Chondrocyte (in vitro differentiated cells): Measurements from ENCODE around the gene DNAJC3. TPM values are rescaled to one million over a fixed set of nuclear protein-coding genes. Genes with fewer than 3 reads are reported as not detected.

ENCODE experiments used
- DNase-seq: peaks from one replicate; pipeline ENCODE4 v3.0.0; 2021; ENCODE audit warnings: mixed read lengths, low spot score
- H3K27ac Mint-ChIP-seq: one replicate; pipeline ENCODE4 v1.8.0; 2021; ENCODE audit warnings: mild to moderate bottlenecking, moderate library complexity, mixed read lengths; ENCODE audit not compliant: unreplicated experiment
- H3K27me3 Mint-ChIP-seq: 2 replicates; pipeline ENCODE4 v1.8.0; 2021; ENCODE audit warnings: low read depth, mixed read lengths
- H3K36me3 Mint-ChIP-seq: 2 replicates; pipeline ENCODE4 v1.8.0; 2021; ENCODE audit warnings: low read depth, mixed read lengths
- H3K4me1 Mint-ChIP-seq: 2 replicates; pipeline ENCODE4 v1.8.0; 2021; ENCODE audit warnings: low read depth, mild to moderate bottlenecking, mixed read lengths
- H3K4me3 Mint-ChIP-seq: one replicate; pipeline ENCODE4 v1.8.0; 2021; ENCODE audit warnings: mild to moderate bottlenecking, moderate library complexity, mixed read lengths; ENCODE audit not compliant: unreplicated experiment
- H3K9me3 Mint-ChIP-seq: 2 replicates; pipeline ENCODE4 v1.8.0; 2021; ENCODE audit warnings: low read depth, mixed read lengths
- CTCF ChIP-seq: fragments of 200-600 bp; sonication (generic); IDR thresholded peaks from 2 replicates; pipeline ENCODE4 v1.5.0; 2021; ENCODE audit warnings: antibody characterized with exemption, mild to moderate bottlenecking, moderate library complexity
- total RNA-seq: library from RNA; stranded (reverse); gene quantifications from 3 replicates; pipeline ENCODE4 v1.2.1, GENCODE V29; 2021

The DNAJC3 gene
- total RNA-seq, 1 donor from 2014 or later, result 53.9 TPM

DNA sequence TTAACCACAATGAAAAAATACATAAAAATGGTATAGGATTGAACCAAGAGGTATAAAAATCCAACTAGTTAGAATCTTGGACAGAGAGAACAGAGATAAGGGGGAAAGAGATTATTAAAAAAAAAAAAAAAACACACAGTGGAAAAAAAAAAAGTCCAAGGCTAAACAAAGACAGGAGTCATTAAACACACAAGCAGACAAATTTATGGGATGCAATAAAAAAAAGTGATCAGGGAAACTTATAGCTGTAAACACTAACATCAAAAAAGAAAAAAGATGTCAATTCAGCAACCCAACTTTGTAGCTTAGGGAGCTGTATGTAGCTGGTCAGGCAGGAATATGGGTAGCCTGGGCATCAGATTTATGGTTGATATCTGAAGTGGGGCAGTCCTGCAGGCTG, 129.0 kb downstream of the DNAJC3 start:
- peaks cover 46% of the 10 kb centered on the region for H3K9me3 Mint-ChIP-seq
- DNase-seq, result no peak
- H3K27me3 Mint-ChIP-seq, result no peaks in the 10 kb centered on the region
- no peak for TF ChIP-seq CTCF
- no peak overlapping the region for H3K27ac Mint-ChIP-seq
- H3K4me1 Mint-ChIP-seq, result no peaks in the 10 kb centered on the region
- H3K4me3 Mint-ChIP-seq, result no peak overlapping the region
- peaks cover 39% of the 10 kb centered on the region for H3K36me3 Mint-ChIP-seq

GRCh38 chr13:95809429-95809828, 132.5 kb downstream of the DNAJC3 start:
- Mint-ChIP-seq H3K27ac (no peak overlapping the region), H3K27me3 (no peaks in the 10 kb centered on the region), H3K36me3 (peaks cover 41% of the 10 kb centered on the region), H3K4me3 (no peak overlapping the region), H3K4me1 (no peaks in the 10 kb centered on the region), H3K9me3 (peaks cover 54% of the 10 kb centered on the region)
- no peak for TF ChIP-seq CTCF
- no peak for DNase-seq

DNA sequence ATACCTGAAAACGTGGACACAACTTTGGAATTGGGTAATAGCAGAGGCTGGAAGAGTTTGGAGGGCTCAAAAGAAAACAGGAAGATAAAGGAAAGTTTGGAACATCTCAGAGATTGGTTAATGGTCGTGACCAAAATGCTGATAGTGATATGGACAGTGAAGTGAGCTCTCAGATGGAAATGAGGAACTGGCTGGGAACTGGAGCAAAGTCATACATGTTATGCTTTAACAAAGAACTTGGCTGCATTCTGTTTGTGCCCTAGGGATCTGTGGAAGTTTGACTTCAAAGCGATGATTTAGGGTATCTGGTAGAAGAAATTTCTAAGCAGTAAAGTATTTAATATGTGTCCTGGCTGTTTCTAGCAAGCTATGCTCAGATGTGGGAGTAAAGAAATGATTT, 136.2 kb downstream of the DNAJC3 start:
- no peak overlapping the region for H3K27ac Mint-ChIP-seq
- peaks cover 5% of the 10 kb centered on the region for H3K4me1 Mint-ChIP-seq
- no peaks in the 10 kb centered on the region for H3K27me3 Mint-ChIP-seq
- no peak for TF ChIP-seq CTCF
- no peak for DNase-seq
- H3K4me3 Mint-ChIP-seq, result no peak overlapping the region
- peaks cover 31% of the 10 kb centered on the region for H3K36me3 Mint-ChIP-seq
- H3K9me3 Mint-ChIP-seq, result peaks cover 29% of the 10 kb centered on the region

GRCh38 chr13:95814495-95814894, 137.6 kb downstream of the DNAJC3 start:
- no peak for TF ChIP-seq CTCF
- no peak for DNase-seq
- no peak overlapping the region for H3K4me3 Mint-ChIP-seq
- H3K36me3 Mint-ChIP-seq, result peaks cover 24% of the 10 kb centered on the region
- peaks cover 25% of the 10 kb centered on the region for H3K9me3 Mint-ChIP-seq
- H3K27me3 Mint-ChIP-seq, result no peaks in the 10 kb centered on the region
- H3K4me1 Mint-ChIP-seq, result peaks cover 5% of the 10 kb centered on the region
- no peak overlapping the region for H3K27ac Mint-ChIP-seq

DNA sequence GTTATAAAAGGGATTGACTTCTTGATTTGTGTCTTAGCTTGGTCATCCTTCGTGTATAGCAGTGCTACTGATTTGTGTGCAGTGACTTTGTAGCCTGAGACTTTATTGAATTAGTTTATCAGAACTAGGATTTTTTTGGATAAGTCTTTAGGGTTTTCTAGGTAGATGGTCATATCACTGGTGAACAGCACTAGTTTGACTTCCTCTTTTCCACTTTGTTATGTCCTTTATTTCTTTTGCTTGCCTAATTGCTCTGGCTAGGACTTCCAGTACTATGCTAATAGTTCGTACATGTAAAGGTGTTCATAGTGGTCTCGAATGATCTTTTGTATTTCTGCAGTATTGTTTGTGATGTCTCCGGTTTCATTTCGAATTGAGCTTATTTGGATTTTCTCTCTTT, 145.4 kb downstream of the DNAJC3 start:
- Mint-ChIP-seq H3K4me1 (no peaks in the 10 kb centered on the region), H3K27ac (no peak overlapping the region), H3K4me3 (no peak overlapping the region), H3K9me3 (peaks cover 3% of the 10 kb centered on the region), H3K36me3 (peaks cover 19% of the 10 kb centered on the region), H3K27me3 (no peaks in the 10 kb centered on the region)
- TF ChIP-seq CTCF, result no peak
- no peak for DNase-seq
